ENCODE measurements around the gene DCLK1.
A peak's percentile ranks its signal among the peaks of the same experiment; 100 is the strongest.

Gene DCLK1

DNA sequence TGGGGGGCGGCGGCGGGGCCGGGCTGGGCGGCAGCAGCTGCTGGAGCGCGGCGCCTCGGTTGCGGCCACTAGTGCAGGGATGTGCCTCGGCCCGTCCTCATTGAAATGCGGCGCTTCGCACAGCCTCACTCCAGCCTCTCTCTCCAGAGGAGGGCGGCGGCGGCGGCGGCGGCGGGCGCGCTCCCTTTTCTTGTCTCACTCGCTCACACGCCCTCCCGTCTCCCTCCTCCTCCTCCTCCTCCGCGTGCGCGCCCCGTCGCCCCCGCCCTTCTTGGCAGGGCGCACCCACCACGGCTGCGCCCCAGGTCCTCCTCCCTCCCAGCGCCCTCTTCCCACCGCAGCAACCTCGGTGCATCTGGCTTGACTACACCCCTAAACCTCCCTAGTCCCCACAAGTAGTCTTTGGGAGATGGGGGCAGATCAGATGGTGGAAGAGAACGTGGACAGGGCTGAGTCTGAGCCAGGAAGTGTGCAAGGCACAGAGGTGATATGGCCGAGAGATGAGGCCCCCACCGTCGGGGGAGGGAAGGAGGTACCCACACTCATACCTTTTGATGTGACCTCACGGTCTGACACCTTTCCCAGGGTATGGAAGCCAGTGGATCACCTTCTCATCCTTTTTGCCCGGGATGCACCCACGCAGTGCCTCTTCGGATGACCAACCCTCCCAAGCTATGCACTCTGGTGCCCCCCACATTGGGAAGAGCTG lies at the start of gene DCLK1:
TSS of gene DCLK1 (minus strand) at position 161 of the 709 bp plus-strand sequence.
- peak; percentile 87 for DNase-seq

DNA sequence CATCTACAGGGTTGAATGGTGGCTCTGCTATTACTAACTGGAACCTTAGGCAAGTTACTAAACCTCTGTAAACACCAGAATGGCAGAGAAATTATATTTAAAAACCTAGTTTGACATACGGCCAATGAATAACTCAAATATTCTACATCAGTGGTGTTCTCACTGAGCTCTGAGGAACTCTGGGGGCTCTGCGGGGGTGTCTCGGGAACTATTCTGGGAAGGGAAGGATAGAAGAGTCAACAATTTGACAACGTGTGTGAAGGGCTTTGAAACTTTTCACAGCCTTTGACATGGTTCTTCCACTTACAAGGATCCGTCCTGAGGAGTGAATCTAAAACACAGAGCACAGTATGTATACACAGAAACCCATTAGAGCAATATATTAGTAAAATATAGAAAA lies 44.4 kb upstream of the DCLK1 start:
- no peak for DNase-seq

DNA sequence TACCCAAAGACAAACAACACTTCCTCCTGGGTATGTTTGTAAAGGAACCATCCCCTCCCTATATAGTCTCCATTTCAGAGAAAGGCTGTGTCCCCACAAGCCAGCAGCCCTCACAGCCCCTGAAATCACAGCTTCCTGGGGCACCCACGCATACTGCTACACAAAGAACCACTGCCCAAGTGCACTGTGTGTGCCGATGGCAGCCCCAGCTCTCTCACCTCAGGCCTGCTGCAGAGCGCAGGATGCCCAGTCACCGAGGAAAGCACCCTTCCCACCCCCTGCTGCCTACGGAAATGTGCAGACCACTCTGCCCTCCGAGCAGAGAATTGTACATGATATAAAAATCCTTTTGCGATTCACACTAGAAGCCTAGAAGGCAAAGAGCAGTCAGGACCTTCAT lies 43.7 kb upstream of the DCLK1 start:
- DNase-seq, result no peak

DNA sequence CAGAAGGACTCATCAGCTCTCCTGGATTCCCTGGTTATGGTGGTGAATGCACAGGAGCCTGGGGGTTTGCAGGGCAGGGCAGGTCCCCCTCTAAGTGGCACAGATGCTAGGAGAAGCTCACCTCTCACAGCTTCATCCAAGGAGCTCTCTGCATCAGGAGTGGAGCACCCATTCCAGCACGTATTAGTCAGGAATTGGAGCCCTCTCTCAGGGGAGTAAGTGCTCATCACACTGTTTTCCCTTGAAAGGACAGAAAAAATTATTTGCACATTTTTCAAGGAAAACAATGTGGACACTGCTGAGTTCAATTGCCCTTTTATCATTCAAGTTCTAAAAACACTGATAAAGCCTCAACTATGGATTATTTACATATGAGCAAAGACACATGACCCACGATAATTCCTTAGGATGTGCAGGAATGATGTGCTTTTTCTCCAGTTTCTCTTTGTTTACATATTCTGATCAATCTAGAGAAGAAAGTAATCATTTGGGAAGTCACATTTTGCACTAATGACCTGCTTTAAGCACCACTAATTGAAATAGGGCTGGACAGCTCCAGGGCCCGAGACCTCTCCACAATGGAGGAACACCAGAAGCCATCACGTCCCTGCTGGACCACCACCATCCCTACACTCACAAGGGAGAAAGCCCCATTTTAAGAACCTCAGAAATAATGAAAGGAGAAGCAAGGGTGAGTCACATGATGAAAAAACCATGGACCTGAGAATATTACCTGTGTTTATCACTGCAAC lies 42.6 kb upstream of the DCLK1 start:
- DNase-seq, result no peak

DNA sequence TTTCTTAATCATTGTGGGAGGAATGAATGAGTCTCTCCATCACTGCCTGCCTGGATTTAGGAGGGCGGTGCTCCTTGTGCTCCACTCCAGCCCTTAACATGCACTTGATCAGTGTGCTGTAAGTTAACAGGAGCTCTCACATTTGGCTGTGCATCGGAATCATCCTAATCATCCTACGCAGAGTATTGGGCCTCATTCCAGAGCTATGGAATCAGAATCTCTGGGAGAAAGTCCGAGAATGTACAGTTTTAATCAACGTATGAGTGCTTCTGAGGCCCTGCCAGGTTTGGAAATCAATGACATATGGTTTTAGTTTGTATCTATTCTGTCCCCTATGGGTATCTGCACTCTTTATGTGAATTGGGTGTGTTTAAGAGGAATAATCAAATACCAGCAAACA lies 34.9 kb upstream of the DCLK1 start:
- peak; percentile 57 for DNase-seq

DNA sequence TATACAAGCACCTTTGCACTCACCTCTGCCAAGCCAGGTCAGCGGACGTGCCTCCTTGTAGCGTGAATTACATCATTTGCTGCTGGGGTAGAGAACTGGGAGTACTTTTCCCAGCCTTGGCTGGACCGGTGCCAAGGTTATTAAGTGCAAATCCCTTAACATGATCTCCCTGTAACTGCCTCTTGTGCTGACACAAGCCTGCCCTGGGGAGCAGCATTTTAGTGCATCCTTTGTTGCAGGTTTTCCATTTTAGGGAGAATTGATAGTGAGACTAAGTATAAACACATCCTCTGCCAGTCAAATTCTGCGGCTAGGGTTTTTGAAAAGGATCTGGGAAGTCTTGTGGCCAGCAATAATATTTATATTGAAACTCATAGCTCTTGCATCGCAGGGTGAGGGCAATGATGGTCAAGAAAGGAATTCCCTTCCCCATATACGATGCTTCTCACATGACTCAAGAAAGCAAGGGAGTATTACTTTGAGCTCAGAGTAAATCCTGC lies 32.7 kb upstream of the DCLK1 start:
- peak; percentile 62 for DNase-seq

DNA sequence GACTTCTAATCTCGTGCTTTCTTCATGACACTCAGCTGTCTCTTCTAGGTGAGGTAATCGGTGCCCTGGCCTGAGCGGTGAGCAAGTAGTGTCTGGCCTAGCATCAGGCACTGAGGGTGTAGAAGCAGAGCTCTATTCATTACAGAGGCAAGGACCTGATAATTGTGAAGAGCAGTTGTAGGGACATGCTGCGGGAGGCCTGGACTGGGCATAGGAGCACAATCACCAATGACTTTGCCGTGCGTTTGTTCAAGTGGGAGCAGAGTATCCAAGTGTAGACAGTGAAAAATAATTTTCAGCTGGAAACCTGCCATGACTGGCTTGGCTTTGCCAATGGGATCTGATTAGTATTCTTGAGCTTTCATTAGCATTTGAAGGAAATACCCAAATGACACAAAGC lies 32.1 kb upstream of the DCLK1 start:
- no peak for DNase-seq

DNA sequence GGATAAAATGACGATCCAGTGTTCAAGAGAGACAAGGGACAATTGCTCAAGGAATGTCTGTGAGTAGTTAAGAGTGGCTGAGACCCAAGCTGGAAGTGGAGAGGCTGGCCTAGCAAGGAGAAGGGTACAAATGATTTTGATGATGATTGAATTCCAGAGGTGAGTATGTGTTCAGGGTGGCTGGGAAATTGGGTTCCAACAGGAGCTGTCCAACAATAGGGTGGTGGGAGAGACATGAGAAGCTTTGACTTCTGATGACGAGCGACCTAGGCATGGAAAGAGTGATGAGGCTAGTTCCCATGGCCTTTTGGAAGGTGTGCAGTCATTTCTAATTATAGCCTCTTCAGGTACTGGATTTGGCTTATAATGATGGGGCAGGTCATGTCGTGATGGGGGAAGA lies 29.1 kb upstream of the DCLK1 start:
- no peak for DNase-seq

DNA sequence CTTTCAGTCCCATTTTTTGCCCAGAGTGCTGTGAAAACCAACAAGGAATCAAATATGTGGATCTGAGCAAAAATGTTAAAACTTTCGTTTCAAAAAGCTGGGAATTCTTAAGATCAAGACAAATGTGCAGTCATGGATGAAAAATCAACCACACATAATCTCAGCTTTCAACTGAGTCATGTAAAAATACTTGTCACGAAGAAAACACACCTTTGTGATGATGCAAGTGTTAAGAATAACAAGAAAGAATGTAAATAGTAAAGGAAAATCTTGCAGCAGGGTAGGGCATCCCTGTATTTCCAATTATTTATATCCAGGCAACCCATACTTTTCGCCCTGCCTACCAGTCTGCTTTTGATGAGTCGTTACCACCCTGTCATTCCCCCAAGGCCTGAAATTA lies 27.4 kb upstream of the DCLK1 start:
- no peak for DNase-seq

DNA sequence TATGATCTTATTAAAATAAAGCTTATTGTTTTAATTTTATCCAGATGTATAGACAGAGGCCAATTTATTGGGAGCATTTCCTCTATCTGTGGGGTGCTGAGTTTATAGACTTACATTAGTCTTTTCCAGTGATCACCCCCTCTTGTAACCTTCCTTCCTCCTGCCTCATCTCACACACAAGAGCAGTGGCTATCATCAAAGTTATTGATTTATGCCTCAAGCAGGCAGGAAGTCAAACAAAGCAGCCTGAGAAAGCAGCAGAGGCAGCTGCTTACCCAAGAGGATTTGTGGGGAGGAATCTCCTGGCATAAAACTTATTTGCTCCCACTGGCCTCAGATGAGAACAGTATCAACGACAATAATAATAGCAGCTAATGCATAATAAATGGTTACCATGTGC lies 26.3 kb upstream of the DCLK1 start:
- peak; percentile 69 for DNase-seq

DNA sequence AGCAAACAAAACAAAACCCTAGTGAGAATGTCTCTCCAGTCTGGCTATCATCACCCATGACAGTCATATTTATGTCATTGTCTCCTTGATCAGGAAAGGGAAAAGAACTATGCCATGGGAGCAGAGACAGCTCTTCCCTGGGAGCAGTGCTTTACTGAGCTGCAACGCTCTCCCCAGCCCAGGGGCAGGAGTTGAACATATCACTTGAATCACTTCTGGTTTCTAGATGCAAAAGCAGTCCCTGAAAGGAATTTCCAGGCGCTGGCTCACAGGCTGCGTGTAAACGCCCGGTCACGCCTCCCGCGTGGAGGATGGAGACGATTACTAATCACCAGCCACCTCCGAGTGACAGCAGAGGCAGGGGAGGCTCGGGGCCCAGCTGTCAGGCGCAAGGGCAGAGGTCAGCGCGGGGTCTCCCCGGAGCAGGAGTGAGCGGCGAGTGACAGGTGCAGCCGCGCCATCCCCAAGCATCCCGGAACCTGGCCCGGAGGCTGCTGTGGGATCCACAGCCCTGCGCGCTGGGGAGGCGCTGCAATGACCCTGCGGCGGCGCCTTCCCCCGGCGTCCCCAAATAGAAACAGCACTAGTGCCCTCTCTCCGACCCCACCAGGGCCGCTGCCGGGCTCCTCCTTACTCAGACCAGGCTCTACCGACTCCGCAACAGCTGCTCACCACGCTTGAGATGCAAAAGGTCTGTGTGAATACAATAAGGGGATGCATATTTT lies 23.5 kb upstream of the DCLK1 start:
- DNase-seq, result peak; percentile 71

DNA sequence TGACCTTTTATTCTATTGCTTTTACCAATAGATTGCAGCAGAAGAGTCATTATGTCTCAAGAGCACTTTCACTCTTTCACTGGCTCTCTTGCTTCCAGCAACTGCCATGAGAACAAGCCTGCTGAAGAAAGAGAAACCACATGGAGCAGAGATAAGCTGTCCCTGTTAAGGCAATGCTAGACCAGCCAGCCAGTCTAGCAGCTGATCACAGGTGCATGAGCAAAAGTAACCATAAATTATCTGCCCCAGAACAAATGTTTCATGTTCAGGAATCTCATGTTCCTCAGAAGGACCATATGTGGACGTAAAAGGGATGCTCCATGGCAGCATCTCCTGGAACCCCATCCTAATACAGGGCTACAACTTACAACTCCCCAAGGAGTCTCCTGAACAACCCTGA lies 20.4 kb upstream of the DCLK1 start:
- no peak for DNase-seq

DNA sequence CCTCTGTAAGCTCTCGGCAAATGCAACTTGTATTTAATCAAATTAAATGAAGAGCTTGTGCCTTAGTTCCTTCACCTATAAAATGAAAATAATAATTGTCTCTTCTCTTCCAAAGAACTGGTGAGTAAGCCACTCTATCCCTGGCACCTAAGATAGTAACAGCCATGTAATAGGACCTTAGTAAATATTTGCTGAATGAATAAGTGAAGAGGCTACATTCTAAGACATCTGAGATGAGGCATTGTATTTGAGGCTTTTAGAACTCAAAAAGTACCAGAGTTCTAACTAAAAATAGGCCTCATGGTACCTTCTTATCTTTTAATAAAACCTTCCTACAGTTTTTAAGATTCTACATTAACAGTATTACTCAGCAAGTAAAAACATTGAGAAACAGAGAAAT lies 17.3 kb upstream of the DCLK1 start:
- DNase-seq, result no peak

DNA sequence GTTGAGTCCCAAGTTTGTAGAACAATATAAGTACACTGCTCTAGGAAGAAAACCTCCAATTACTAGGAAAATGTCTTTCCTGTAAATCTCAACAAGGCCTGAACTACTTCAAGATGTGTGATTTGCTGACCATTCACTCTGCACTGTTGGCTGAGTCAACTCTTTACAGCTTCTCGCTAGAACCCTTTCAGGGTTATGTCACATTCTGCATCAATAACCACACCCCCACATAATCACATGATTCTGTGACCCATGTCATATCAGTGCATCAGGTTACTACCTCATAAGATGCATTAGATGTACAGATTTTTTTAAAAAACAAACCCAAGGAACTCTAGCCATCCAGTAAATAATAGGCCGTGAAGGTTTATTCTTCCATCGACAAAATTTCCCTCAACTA lies 16.1 kb upstream of the DCLK1 start:
- no peak for DNase-seq

DNA sequence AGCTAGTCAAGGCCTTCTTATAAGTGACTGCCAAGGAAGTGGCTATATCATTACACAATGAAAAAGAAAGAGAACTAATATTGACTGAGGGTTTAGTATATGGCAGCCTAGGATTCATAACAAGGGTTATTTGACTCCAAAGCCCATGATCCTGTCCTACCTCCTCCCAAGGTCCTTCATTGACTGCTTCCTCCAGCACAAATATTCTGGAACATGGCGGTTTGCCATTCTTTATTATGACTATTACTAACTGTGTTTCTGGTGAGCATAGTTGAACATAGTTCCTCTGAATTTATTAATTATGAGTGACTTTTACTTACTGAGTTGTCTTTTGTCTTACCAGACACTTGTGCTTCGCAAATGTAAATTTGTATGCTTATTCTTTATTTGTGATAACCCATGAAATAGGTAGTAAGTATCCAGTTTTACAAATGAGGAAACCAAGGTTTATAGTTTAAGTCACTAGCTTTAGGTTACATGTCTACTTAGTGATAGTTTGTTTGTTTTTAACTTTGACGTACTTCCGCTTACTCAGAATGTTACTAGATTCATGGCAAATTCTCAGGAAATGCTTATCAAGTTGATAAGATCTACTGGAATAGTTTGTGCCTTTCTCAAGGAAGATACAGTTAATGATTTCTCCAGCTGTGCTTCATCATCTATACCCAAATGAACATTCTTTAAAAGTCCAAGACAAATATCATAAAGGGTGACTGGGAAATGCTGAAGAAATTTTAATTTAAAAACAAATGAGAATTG lies 15.5 kb upstream of the DCLK1 start:
- no peak for DNase-seq

DNA sequence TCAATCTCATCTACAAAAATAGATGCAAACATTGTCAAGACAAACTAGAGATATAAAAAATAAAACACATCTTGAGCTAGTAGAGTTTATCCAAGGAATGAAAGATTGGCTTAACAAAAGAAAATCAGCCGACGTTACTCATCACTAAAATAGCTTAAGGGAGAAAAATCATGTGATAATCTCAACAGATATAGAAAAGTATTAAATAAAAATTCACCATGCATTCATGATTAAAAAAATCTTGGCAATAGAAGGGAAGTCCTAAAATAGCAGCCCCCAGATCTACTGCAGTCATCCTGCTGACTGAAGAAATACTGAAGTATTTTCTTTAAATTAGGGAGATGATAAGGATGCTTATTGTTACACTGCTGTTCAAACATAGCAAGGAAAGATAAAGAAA lies 12.6 kb upstream of the DCLK1 start:
- no peak for DNase-seq

DNA sequence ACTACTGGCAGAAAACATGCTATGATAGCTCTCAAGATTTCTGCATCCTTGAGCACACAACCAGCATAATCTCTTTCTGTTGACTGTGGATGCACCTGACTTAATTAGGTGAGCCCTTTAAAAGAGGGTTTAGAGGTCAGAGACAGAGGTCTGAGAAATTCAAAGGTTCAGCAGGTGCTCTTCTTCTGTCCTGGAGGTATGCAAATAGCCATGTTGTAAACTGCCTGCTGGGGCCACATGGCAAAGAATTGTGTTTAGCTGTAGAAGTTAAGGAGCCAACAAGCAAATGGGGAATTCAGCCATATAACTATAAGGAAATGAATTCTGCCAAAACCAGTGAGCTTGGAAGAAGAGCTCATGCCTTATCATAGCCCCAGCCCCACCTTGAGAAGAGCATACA lies 11.6 kb upstream of the DCLK1 start:
- no peak for DNase-seq

DNA sequence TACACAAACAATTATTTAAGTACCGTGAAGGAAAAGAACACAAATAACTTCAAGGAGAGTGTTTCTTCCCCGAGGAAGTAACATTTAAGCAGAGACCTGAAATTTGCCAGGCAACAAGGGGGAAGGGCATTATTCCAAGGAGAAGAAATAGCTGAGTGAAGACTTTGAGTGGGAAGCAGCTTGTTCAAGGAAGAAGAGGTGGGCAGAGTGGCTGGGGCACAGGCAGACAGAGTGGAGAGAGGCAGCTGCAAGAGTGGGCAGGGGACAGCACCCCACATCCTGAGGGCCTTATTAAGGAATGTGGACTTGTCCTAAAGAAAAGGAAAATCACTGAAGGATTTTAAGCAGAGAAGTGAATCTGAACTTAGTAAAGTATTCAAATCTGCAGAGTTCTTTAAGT lies 4.7 kb upstream of the DCLK1 start:
- DNase-seq, result no peak

DNA sequence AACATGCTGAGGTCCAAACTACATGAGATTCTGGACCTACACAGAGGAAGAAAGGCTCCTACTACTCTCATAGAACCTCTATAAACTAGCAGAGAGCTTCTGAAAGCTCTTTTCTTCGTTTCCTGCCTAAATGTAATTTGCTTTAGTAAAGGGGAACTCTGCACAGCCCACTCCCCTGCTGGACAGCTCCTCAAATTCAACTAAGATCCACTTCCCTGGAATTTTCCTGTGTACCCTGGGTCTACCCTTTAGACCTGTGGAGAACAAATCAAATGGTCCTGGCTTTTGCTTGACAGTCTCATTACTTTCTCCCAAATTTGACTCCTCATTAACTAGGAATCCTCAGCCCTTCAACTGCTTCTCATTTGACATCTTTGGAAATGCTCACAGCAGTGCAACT lies 3.5 kb upstream of the DCLK1 start:
- DNase-seq, result no peak

DNA sequence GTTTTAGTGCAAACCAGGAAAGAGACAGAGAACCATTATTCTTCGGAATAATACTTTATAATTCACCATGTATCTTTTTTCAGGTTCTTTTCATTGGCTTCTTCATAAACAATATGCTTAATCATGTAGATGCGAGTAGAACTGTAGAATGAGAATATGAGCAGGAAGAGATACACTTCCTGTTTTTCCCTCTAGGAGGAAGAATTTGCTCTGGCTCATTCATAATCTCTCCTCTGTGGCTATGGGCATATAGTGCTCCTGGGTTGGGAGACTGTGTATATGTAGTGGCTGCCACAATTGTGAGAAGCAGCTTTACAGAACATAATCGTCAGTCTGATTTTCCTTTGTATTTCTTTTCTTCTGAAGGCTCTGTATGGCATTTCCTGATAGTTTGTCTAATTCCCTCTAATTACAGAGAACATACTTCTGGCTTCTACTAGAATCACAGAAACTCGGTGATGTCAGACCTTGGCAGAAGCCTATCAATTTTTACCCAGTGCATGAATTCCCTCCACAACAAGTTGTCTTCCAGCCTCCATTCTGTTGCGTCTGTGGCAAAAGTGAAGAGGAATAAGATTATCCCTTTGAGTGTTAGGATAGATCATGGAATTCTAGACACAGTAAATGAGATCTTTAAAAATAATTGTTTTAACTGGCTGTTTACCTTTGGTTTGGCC lies 2.9 kb upstream of the DCLK1 start:
- no peak for DNase-seq

DNA sequence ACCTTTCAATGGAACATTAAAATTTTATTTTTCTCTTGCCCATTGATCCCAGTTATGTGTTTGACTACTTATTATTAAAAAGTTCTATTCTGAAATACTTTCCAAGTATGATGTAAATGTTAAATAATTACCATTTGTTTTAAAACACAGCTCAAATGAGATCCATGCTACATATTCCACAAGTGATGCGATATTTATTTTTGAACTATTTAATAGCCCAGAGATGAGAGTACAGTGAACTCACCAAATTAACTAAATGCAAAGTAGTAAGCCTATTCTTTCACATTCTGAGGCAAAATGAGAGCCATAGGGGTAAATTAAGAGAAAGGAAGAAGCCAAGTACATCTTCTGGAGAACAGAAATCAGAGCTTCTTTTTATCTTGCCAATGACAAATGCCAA lies 1.2 kb upstream of the DCLK1 start:
- no peak for DNase-seq

DNA sequence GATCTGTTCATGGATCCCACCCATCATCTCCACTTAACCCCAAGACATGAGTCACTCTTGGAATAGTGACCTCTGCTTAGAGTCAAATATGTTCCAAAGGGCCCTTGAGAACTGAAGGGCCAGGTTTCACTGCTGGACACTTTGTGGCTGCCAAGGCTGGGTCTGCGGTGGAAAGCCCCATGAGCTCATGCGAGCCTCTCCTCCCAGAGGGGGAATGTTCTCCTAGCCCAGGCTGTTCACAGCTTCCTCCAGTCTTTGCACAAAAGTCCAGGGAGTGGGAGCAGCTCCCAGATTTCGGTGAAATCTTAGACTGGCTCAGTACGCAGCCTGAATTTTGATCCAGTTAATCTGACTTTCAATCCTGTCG lies 732 bp upstream of the DCLK1 start:
- peak; percentile 85 for DNase-seq

All from femur (tissue), 1 donor.